Vagina (tissue), 2 donors: ENCODE results near the gene ARG2.

ENCODE experiments used
- POLR2A ChIP-seq, 2 donors: fragments of 450-650 bp; IDR thresholded peaks; one replicate each; pipeline ENCODE4 v1.6.1; 2017; ENCODE audit warnings: antibody characterized with exemption in 2 of 2, mild to moderate bottlenecking in 2 of 2, moderate library complexity in 2 of 2
- POLR2AphosphoS5 ChIP-seq, 2 donors: sonication (generic); formaldehyde crosslinking; IDR thresholded peaks; one replicate each; pipeline ENCODE4 v1.9.0; 2017; ENCODE audit warnings: antibody characterized with exemption in 2 of 2, mild to moderate bottlenecking in 2 of 2, low read depth in 1 of 2; ENCODE audit not compliant: insufficient read depth in 1 of 2
- TF ChIP-seq, protein P1 (sequence below), 3 experiments: fragments of 450-650 bp in 2 of 3; fragments of 200-600 bp in 1 of 3; sonication (generic) in 1 of 3; IDR thresholded peaks; one replicate each; pipeline ENCODE4 v1.5.1; 2017 to 2019; ENCODE audit warnings: antibody characterized with exemption in 3 of 3, mild to moderate bottlenecking in 2 of 3, moderate library complexity in 2 of 3

DNA sequence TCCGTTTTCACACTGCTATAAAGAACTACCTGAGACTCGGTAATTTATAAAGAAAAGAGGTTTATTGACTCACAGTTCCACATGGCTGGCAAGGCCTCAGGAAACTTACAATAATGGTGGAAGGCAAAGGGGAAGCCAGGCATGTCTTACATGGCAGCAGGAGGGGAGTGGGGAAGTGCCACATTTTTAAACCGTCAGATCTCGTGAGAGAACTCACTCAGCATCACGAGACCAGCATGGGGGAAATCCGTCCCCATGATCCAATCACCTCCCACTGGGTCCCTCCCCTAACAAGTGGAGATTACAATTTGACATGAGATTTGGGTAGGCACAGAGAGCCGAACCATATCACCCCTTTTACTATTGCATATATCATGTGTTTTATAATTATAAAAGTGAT lies 17.6 kb upstream of the ARG2 start:
- TF ChIP-seq, protein P1, sequence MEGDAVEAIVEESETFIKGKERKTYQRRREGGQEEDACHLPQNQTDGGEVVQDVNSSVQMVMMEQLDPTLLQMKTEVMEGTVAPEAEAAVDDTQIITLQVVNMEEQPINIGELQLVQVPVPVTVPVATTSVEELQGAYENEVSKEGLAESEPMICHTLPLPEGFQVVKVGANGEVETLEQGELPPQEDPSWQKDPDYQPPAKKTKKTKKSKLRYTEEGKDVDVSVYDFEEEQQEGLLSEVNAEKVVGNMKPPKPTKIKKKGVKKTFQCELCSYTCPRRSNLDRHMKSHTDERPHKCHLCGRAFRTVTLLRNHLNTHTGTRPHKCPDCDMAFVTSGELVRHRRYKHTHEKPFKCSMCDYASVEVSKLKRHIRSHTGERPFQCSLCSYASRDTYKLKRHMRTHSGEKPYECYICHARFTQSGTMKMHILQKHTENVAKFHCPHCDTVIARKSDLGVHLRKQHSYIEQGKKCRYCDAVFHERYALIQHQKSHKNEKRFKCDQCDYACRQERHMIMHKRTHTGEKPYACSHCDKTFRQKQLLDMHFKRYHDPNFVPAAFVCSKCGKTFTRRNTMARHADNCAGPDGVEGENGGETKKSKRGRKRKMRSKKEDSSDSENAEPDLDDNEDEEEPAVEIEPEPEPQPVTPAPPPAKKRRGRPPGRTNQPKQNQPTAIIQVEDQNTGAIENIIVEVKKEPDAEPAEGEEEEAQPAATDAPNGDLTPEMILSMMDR (IDR thresholded peaks at IDR 0.05), result no peak
- TF ChIP-seq POLR2A (IDR thresholded peaks at IDR 0.05) (no peak), POLR2AphosphoS5 (IDR thresholded peaks at IDR 0.05; ENCODE audit: insufficient read depth in 1 of 2, low read depth in 1 of 2) (no peak)
